SK-N-SH treated with all-trans-retinoic acid at 6 μM for 48 hours (cell line): ENCODE data around the gene ABCC12.

Experiments
- ISL1 ChIP-seq: fragments of 250-450 bp; sonication (Bioruptor Pico); IDR thresholded peaks from 2 replicates; pipeline ENCODE4 v2.1.2; 2022; ENCODE audit warnings: mild to moderate bottlenecking, moderate library complexity
- ZFP3 ChIP-seq: fragments of 250-450 bp; sonication (Bioruptor Pico); IDR thresholded peaks from 2 replicates; pipeline ENCODE4 v1.5.0; 2020; ENCODE audit warnings: mild to moderate bottlenecking, moderate library complexity
- ZNF70 ChIP-seq: fragments of 450-650 bp; formaldehyde crosslinking; IDR thresholded peaks from 2 replicates; pipeline ENCODE4 v1.5.0; 2020; ENCODE audit warnings: mild to moderate bottlenecking, moderate library complexity
- ZNF8 ChIP-seq: fragments of 450-650 bp; formaldehyde crosslinking; IDR thresholded peaks from 2 replicates; pipeline ENCODE4 v1.5.0; 2020; ENCODE audit warnings: mild to moderate bottlenecking, moderate library complexity
- TF ChIP-seq, protein P1 (sequence below): fragments of 250-450 bp; sonication (Bioruptor Pico); IDR thresholded peaks from 2 replicates; pipeline ENCODE4 v1.5.1; 2021; ENCODE audit warnings: mild to moderate bottlenecking, moderate library complexity
- TF ChIP-seq, protein P2 (sequence below): fragments of 250-450 bp; sonication (Bioruptor Pico); IDR thresholded peaks from 2 replicates; pipeline ENCODE4 v1.8.0; 2020; ENCODE audit warnings: mild to moderate bottlenecking, moderate library complexity, borderline replicate concordance
- TF ChIP-seq, protein P3 (sequence below): fragments of 250-450 bp; sonication (Bioruptor Pico); IDR thresholded peaks from 2 replicates; pipeline ENCODE4 v1.8.0; 2021; ENCODE audit warnings: low read depth, mild to moderate bottlenecking, moderate library complexity, borderline replicate concordance
- TF ChIP-seq, protein P4 (sequence below): fragments of 250-450 bp; sonication (Bioruptor Pico); IDR thresholded peaks from 2 replicates; pipeline ENCODE4 v1.5.0; 2020; ENCODE audit warnings: mild to moderate bottlenecking, moderate library complexity
- TF ChIP-seq, protein P5 (sequence below): fragments of 250-450 bp; sonication (Bioruptor Pico); IDR thresholded peaks from 2 replicates; pipeline ENCODE4 v1.5.1; 2020; ENCODE audit warnings: low read depth, mild to moderate bottlenecking, moderate library complexity

DNA sequence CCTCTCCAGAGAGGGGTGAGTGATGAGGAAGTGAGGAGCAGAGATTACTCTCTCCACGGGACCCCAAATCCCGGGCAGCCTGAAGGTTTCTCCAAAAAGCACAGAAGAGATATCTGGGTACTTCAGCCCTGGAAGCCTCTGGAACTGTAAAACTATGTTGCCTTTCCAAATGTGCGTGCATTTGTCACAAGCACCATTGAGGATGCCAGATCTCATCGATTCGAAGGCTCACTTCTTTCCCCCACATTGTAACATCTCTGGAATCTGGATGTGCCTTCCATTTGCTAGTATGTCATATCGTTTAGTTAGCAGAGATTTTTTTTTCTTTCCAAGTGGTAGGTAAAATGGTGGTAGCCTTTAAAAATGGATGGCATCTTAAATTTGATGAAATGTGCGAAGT lies 45.8 kb downstream of the ABCC12 start:
- no peak for TF ChIP-seq ZNF70 (CRISPR knock-in tag)
- TF ChIP-seq, protein P1, sequence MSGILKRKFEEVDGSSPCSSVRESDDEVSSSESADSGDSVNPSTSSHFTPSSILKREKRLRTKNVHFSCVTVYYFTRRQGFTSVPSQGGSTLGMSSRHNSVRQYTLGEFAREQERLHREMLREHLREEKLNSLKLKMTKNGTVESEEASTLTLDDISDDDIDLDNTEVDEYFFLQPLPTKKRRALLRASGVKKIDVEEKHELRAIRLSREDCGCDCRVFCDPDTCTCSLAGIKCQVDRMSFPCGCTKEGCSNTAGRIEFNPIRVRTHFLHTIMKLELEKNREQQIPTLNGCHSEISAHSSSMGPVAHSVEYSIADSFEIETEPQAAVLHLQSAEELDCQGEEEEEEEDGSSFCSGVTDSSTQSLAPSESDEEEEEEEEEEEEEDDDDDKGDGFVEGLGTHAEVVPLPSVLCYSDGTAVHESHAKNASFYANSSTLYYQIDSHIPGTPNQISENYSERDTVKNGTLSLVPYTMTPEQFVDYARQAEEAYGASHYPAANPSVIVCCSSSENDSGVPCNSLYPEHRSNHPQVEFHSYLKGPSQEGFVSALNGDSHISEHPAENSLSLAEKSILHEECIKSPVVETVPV (CRISPR knock-in tag) = no peak
- TF ChIP-seq, protein P2, sequence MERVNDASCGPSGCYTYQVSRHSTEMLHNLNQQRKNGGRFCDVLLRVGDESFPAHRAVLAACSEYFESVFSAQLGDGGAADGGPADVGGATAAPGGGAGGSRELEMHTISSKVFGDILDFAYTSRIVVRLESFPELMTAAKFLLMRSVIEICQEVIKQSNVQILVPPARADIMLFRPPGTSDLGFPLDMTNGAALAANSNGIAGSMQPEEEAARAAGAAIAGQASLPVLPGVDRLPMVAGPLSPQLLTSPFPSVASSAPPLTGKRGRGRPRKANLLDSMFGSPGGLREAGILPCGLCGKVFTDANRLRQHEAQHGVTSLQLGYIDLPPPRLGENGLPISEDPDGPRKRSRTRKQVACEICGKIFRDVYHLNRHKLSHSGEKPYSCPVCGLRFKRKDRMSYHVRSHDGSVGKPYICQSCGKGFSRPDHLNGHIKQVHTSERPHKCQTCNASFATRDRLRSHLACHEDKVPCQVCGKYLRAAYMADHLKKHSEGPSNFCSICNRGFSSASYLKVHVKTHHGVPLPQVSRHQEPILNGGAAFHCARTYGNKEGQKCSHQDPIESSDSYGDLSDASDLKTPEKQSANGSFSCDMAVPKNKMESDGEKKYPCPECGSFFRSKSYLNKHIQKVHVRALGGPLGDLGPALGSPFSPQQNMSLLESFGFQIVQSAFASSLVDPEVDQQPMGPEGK (CRISPR knock-in tag) = no peak
- TF ChIP-seq, protein P3, sequence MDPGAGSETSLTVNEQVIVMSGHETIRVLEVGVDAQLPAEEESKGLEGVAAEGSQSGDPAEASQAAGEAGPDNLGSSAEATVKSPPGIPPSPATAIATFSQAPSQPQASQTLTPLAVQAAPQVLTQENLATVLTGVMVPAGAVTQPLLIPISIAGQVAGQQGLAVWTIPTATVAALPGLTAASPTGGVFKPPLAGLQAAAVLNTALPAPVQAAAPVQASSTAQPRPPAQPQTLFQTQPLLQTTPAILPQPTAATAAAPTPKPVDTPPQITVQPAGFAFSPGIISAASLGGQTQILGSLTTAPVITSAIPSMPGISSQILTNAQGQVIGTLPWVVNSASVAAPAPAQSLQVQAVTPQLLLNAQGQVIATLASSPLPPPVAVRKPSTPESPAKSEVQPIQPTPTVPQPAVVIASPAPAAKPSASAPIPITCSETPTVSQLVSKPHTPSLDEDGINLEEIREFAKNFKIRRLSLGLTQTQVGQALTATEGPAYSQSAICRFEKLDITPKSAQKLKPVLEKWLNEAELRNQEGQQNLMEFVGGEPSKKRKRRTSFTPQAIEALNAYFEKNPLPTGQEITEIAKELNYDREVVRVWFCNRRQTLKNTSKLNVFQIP = no peak
- TF ChIP-seq, protein P4, sequence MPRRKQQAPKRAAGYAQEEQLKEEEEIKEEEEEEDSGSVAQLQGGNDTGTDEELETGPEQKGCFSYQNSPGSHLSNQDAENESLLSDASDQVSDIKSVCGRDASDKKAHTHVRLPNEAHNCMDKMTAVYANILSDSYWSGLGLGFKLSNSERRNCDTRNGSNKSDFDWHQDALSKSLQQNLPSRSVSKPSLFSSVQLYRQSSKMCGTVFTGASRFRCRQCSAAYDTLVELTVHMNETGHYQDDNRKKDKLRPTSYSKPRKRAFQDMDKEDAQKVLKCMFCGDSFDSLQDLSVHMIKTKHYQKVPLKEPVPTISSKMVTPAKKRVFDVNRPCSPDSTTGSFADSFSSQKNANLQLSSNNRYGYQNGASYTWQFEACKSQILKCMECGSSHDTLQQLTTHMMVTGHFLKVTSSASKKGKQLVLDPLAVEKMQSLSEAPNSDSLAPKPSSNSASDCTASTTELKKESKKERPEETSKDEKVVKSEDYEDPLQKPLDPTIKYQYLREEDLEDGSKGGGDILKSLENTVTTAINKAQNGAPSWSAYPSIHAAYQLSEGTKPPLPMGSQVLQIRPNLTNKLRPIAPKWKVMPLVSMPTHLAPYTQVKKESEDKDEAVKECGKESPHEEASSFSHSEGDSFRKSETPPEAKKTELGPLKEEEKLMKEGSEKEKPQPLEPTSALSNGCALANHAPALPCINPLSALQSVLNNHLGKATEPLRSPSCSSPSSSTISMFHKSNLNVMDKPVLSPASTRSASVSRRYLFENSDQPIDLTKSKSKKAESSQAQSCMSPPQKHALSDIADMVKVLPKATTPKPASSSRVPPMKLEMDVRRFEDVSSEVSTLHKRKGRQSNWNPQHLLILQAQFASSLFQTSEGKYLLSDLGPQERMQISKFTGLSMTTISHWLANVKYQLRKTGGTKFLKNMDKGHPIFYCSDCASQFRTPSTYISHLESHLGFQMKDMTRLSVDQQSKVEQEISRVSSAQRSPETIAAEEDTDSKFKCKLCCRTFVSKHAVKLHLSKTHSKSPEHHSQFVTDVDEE (CRISPR knock-in tag) = no peak
- no peak for TF ChIP-seq ZNF8
- TF ChIP-seq, protein P5, sequence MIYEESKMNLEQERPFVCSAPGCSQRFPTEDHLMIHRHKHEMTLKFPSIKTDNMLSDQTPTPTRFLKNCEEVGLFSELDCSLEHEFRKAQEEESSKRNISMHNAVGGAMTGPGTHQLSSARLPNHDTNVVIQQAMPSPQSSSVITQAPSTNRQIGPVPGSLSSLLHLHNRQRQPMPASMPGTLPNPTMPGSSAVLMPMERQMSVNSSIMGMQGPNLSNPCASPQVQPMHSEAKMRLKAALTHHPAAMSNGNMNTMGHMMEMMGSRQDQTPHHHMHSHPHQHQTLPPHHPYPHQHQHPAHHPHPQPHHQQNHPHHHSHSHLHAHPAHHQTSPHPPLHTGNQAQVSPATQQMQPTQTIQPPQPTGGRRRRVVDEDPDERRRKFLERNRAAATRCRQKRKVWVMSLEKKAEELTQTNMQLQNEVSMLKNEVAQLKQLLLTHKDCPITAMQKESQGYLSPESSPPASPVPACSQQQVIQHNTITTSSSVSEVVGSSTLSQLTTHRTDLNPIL = no peak
- no peak for TF ChIP-seq ZFP3 (CRISPR knock-in tag)
- TF ChIP-seq ISL1 (CRISPR knock-in tag) = no peak
